ENCODE data around the gene DNAJC17. TPM values are rescaled to one million over a fixed set of nuclear protein-coding genes. Genes with fewer than 3 reads are reported as not detected.

The DNAJC17 gene
- total RNA-seq, 1 experiment from 2014 or later = 39.3 TPM

DNA sequence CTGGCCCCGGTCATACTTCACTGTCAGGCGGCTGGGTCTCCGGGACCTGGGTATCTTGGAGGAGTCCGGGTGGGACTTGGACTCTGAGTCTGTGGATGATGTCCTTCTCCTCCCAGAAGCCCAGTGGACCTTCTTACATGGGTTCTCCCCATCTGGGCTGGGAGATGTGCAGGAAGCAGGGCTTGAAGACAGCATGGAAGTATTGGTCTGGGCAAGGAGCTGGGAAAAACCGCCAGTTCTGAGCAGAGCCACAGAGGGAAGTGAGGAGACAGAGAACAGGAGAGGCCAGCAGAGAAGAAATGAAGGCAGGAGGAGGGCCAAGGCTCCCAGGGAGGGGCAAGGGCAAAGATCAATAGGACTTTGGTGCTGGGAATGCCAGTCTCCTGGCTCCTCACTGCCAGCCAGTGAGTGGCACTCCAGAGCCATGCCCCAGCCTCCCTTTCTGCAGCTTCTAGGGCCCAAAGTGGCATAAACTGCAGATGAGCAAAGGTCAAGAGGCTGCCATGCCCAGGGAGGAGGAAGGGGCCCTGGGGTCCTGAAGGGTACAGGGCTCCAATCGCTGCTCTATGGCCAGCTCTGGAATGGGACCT is 21.3 kb upstream of the DNAJC17 start, which contains the start of gene PPP1R14D:
TSS of gene PPP1R14D (minus strand) at position 262 of the 590 bp plus-strand sequence. CDS start at position 195, 67 bp downstream.
- ChIA-PET CTCF (no interaction called here), POLR2A (interaction anchor here (0.6 kb wide), 1 partner anchor 100 kb away, joined by 3 read pairs; the partner anchor contains the start of gene DLL4)
- BruUV-seq (replicated peaks) = no TSS peak
- no peaks in the 10 kb centered on the region for H3K27me3 ChIP-seq (ENCODE audit: control insufficient read depth, insufficient read depth, low read length)
- H3K4me3 ChIP-seq (ENCODE audit: low read depth in 2 of 2, low read length in 2 of 2) = no peak within 1 kb of the TSS
- in situ Hi-C loops (cut with HindIII; ENCODE audit: low pct_unique_long_range_greater_than_20kb, low sequenced_read_pairs) = no loop called here
- no peaks in the 10 kb centered on the region for H3K9me3 ChIP-seq (ENCODE audit: control insufficient read depth, insufficient read depth, low read depth, low read length)
- H3K4me1 ChIP-seq (ENCODE audit: control insufficient read depth, insufficient read depth, low read length) = peaks cover 27% of the 10 kb centered on the region
- H3K27ac ChIP-seq (ENCODE audit: low read length) = peak within 1 kb of the TSS; percentile 49; the same call in 1 of the 2 replicates
- intact Hi-C loops (cut with micrococcal nuclease; ENCODE audit: unreplicated experiment) = no loop called here
- ATAC-seq (no peak), DNase-seq (ENCODE audit: low read depth, low spot score) (no peak)
- TF ChIP-seq, protein P1, sequence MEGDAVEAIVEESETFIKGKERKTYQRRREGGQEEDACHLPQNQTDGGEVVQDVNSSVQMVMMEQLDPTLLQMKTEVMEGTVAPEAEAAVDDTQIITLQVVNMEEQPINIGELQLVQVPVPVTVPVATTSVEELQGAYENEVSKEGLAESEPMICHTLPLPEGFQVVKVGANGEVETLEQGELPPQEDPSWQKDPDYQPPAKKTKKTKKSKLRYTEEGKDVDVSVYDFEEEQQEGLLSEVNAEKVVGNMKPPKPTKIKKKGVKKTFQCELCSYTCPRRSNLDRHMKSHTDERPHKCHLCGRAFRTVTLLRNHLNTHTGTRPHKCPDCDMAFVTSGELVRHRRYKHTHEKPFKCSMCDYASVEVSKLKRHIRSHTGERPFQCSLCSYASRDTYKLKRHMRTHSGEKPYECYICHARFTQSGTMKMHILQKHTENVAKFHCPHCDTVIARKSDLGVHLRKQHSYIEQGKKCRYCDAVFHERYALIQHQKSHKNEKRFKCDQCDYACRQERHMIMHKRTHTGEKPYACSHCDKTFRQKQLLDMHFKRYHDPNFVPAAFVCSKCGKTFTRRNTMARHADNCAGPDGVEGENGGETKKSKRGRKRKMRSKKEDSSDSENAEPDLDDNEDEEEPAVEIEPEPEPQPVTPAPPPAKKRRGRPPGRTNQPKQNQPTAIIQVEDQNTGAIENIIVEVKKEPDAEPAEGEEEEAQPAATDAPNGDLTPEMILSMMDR (IDR thresholded peaks at IDR 0.05) = no peak
- TF ChIP-seq TCF7L2 (IDR thresholded peaks at IDR 0.05; ENCODE audit: low read depth, low read length) = no peak
- TF ChIP-seq SIN3A (IDR thresholded peaks at IDR 0.05; ENCODE audit: borderline replicate concordance, insufficient read depth, low read depth, low read length) = no peak
- TF ChIP-seq, protein P2, sequence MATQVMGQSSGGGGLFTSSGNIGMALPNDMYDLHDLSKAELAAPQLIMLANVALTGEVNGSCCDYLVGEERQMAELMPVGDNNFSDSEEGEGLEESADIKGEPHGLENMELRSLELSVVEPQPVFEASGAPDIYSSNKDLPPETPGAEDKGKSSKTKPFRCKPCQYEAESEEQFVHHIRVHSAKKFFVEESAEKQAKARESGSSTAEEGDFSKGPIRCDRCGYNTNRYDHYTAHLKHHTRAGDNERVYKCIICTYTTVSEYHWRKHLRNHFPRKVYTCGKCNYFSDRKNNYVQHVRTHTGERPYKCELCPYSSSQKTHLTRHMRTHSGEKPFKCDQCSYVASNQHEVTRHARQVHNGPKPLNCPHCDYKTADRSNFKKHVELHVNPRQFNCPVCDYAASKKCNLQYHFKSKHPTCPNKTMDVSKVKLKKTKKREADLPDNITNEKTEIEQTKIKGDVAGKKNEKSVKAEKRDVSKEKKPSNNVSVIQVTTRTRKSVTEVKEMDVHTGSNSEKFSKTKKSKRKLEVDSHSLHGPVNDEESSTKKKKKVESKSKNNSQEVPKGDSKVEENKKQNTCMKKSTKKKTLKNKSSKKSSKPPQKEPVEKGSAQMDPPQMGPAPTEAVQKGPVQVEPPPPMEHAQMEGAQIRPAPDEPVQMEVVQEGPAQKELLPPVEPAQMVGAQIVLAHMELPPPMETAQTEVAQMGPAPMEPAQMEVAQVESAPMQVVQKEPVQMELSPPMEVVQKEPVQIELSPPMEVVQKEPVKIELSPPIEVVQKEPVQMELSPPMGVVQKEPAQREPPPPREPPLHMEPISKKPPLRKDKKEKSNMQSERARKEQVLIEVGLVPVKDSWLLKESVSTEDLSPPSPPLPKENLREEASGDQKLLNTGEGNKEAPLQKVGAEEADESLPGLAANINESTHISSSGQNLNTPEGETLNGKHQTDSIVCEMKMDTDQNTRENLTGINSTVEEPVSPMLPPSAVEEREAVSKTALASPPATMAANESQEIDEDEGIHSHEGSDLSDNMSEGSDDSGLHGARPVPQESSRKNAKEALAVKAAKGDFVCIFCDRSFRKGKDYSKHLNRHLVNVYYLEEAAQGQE (IDR thresholded peaks at IDR 0.05; ENCODE audit: insufficient read depth in 1 of 2, low read depth in 2 of 2, low read length in 1 of 2) = no peak
- TF ChIP-seq POLR2AphosphoS5 (IDR thresholded peaks at IDR 0.05; ENCODE audit: low read depth, low read length) = no peak
- H3K36me3 ChIP-seq (ENCODE audit: control insufficient read depth, insufficient read depth, low read length) = no peaks in the 10 kb centered on the region

DNA sequence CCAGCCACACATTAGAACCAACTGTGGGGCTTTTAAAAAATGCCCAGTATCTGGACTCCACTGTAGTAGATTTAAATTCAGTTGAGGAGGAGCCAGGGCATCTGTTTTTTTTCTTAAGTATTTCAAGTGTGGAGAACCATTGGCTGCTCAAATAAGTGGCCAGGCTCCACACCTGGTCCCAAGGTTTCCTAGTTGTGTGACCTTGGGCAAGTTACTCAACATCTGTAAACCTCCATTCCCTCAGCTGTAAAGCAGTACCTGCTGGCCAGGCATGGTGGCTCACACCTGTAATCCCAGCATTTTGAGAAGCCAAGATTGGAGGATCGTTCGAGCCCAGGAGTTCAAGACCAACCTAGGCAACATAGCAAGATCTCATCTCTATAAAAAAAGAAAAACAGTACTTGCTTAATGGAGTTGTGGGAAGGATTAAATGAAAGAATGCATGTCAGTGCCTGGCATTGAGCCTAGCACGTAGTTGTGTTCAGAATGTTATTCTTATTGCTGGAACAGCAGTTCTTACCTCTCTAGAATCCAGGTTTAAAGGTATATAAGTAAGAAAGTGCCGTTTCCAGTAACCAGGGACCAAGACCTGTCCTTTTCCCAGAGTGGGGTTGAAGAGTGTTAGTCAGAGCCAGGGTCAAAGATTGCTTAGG is 19.3 kb upstream of the DNAJC17 start:
- Histone ChIP-seq H3K27me3 (ENCODE audit: control insufficient read depth, insufficient read depth, low read length) (no peaks in the 10 kb centered on the region), H3K9me3 (ENCODE audit: control insufficient read depth, insufficient read depth, low read depth, low read length) (no peaks in the 10 kb centered on the region), H3K4me3 (ENCODE audit: low read depth in 2 of 2, low read length in 2 of 2) (no peak overlapping the region), H3K4me1 (ENCODE audit: control insufficient read depth, insufficient read depth, low read length) (peaks cover 29% of the 10 kb centered on the region), H3K27ac (ENCODE audit: low read length) (peak overlapping the region; percentile 49), H3K36me3 (ENCODE audit: control insufficient read depth, insufficient read depth, low read length) (no peaks in the 10 kb centered on the region)
- CTCF ChIA-PET = no interaction called here
- intact Hi-C loops (cut with micrococcal nuclease; ENCODE audit: unreplicated experiment) (no loop called here), in situ Hi-C loops (cut with HindIII; ENCODE audit: low pct_unique_long_range_greater_than_20kb, low sequenced_read_pairs) (no loop called here)
- ATAC-seq (no peak), DNase-seq (ENCODE audit: low read depth, low spot score) (no peak)
- BruUV-seq (replicated peaks) = no TSS peak
- POLR2A ChIA-PET = no interaction called here
- TF ChIP-seq SIN3A (IDR thresholded peaks at IDR 0.05; ENCODE audit: borderline replicate concordance, insufficient read depth, low read depth, low read length) = no peak
- no peak for TF ChIP-seq TCF7L2 (IDR thresholded peaks at IDR 0.05; ENCODE audit: low read depth, low read length)
- TF ChIP-seq, protein P2 (IDR thresholded peaks at IDR 0.05; ENCODE audit: insufficient read depth in 1 of 2, low read depth in 2 of 2, low read length in 1 of 2) = no peak
- TF ChIP-seq, protein P1 (IDR thresholded peaks at IDR 0.05) = no peak
- no peak for TF ChIP-seq POLR2AphosphoS5 (IDR thresholded peaks at IDR 0.05; ENCODE audit: low read depth, low read length)
